B cell (primary cell): ENCODE data around the gene ADD3. TPM values are rescaled to one million over a fixed set of nuclear protein-coding genes. Genes with fewer than 3 reads are reported as not detected.

ENCODE experiments used
- ATAC-seq: fragments of 200-7000 bp; cut with Tn5 transposase; one replicate; pipeline ENCODE4 v1.10.0; 2021; ENCODE audit warnings: low read depth, mild to moderate bottlenecking, moderate number of reproducible peaks, moderate library complexity
- CTCF ChIA-PET: fragments of 350-600 bp; sonication (Branson Sonifier 250); formaldehyde crosslinking; loops from one replicate; lab custom pipeline; 2021; ENCODE audit warnings: antibody characterized with exemption, inconsistent platforms; lab: Charles Lee
- POLR2A ChIA-PET: fragments of 350-600 bp; sonication (Branson Sonifier 250); formaldehyde crosslinking; loops from one replicate; lab custom pipeline; 2021; ENCODE audit warnings: antibody characterized with exemption; lab: Charles Lee
- DNase-seq: peaks from one replicate; pipeline ENCODE4 v3.0.0; 2013
- H2AFZ ChIP-seq: 2 replicates; pipeline ENCODE4 v1.6.1; 2012; ENCODE audit warnings: mild to moderate bottlenecking, low read depth, low read length; ENCODE audit not compliant: insufficient read depth, poor library complexity, severe bottlenecking
- H3K27ac ChIP-seq, 2 donors: 1 replicate in 1 of 2; 2 replicates in 1 of 2; pipeline ENCODE4 v1.5.1; 2012 to 2013; ENCODE audit warnings: low read length in 2 of 2, mild to moderate bottlenecking in 2 of 2, moderate library complexity in 1 of 2
- H3K27me3 ChIP-seq, 4 experiments: fragments of 200-600 bp in 1 of 4; sonication (generic) in 1 of 4; replicated peaks in 1 of 4; 1 replicate in 2 of 4; 2 replicates in 2 of 4; pipeline versions ENCODE4 v1.6.1 to v1.7.0; 2013 to 2016; ENCODE audit warnings: low read length in 3 of 4, mild to moderate bottlenecking in 2 of 4, mixed read lengths in 1 of 4, moderate library complexity in 1 of 4; ENCODE audit not compliant: insufficient read depth in 4 of 4, control insufficient read depth in 3 of 4; ENCODE audit errors: control extremely low read depth in 1 of 4
- H3K36me3 ChIP-seq, 2 experiments: replicated peaks in 1 of 2; 1 replicate in 1 of 2; 2 replicates in 1 of 2; pipeline versions ENCODE4 v1.6.1 to v1.7.1; 2013; ENCODE audit warnings: low read length in 1 of 2; ENCODE audit not compliant: insufficient read depth in 2 of 2, control insufficient read depth in 1 of 2; ENCODE audit errors: control extremely low read depth in 1 of 2, extremely low read depth in 1 of 2
- H3K4me1 ChIP-seq, 2 donors: fragments of 200-600 bp in 1 of 2; sonication (generic) in 1 of 2; 1 replicate in 1 of 2; 2 replicates in 1 of 2; pipeline versions ENCODE4 v1.5.1 to v1.6.1; 2013 to 2017; ENCODE audit warnings: low read length in 2 of 2; ENCODE audit not compliant: control insufficient read depth in 2 of 2, insufficient read depth in 2 of 2
- H3K4me2 ChIP-seq: replicated peaks from 2 replicates; pipeline ENCODE3; 2012; ENCODE audit warnings: mild to moderate bottlenecking, low read depth, low read length; ENCODE audit not compliant: poor library complexity, severe bottlenecking
- H3K4me3 ChIP-seq, 5 experiments: fragments of 200-600 bp in 1 of 5; sonication (generic) in 1 of 5; 1 replicate in 3 of 5; 2 replicates in 2 of 5; pipeline versions ENCODE4 v1.5.1 to v1.7.0; 2011 to 2016; ENCODE audit warnings: low read length in 4 of 5, mild to moderate bottlenecking in 4 of 5, low read depth in 2 of 5, control low read depth in 1 of 5, moderate library complexity in 1 of 5; ENCODE audit not compliant: insufficient read depth in 1 of 5; ENCODE audit errors: control extremely low read depth in 1 of 5, extremely low read depth in 1 of 5
- H3K79me2 ChIP-seq: fragments of 200-600 bp; sonication (generic); one replicate; pipeline ENCODE4 v1.6.0; 2016; ENCODE audit warnings: low read length; ENCODE audit not compliant: control insufficient read depth, insufficient read depth
- H3K9ac ChIP-seq: fragments of 200-600 bp; sonication (generic); 2 replicates; pipeline ENCODE4 v1.6.1; 2017; ENCODE audit warnings: mild to moderate bottlenecking, low read length, moderate library complexity
- H3K9me3 ChIP-seq, 3 donors: one replicate each; pipeline versions ENCODE4 v1.6.1 to v1.7.1; 2013; ENCODE audit warnings: low read length in 2 of 3; ENCODE audit not compliant: control insufficient read depth in 2 of 3, insufficient read depth in 1 of 3; ENCODE audit errors: control extremely low read depth in 1 of 3
- H4K20me1 ChIP-seq: 2 replicates; pipeline ENCODE4 v1.6.0; 2012; ENCODE audit warnings: mild to moderate bottlenecking, low read length; ENCODE audit not compliant: insufficient read depth, control insufficient read depth, poor library complexity, severe bottlenecking
- H3K27ac Mint-ChIP-seq: one replicate; pipeline ENCODE4 v1.8.0; 2021; ENCODE audit warnings: mixed read lengths
- H3K27me3 Mint-ChIP-seq: one replicate; pipeline ENCODE4 v1.8.0; 2021; ENCODE audit warnings: mixed read lengths
- H3K4me1 Mint-ChIP-seq: one replicate; pipeline ENCODE4 v1.8.0; 2021; ENCODE audit warnings: mixed read lengths
- H3K4me3 Mint-ChIP-seq: one replicate; pipeline ENCODE4 v1.8.0; 2021; ENCODE audit warnings: mixed read lengths
- H3K9me3 Mint-ChIP-seq: one replicate; pipeline ENCODE4 v1.8.0; 2022; ENCODE audit warnings: mixed read lengths; ENCODE audit not compliant: insufficient read depth
- CTCF ChIP-seq: fragments of 200-600 bp; IDR thresholded peaks from one replicate; pipeline ENCODE4 v1.8.0; 2022; ENCODE audit warnings: antibody characterized with exemption, mild to moderate bottlenecking
- EZH2 ChIP-seq: IDR thresholded peaks from 2 replicates; pipeline ENCODE4 v1.6.1; 2012; ENCODE audit warnings: borderline replicate concordance, low read depth, mild to moderate bottlenecking, moderate library complexity, low read length; ENCODE audit not compliant: insufficient read depth, poor library complexity, severe bottlenecking
- WGBS: methylation state at CpG from one replicate; pipeline ENCODE4 v1.1.5; 2013; ENCODE audit warnings: missing lambda C conversion rate; ENCODE audit not compliant: insufficient coverage; 5-methylcytosine and 5-hydroxymethylcytosine counted together
- intact Hi-C: fragments of 100-400 bp; cut with micrococcal nuclease; formaldehyde crosslinking; loops from one replicate; pipeline ENCODE4 v1.10.0; 2022
- polyA plus RNA-seq: library from polyadenylated mRNA; depleted of rRNA; stranded (reverse); fragments of >200 nt; gene quantifications from 2 replicates; pipeline ENCODE4 v1.2.3, GENCODE V29; 2012
- total RNA-seq, 2 donors: library from RNA; stranded (reverse); fragments of 120-200 nt in 1 of 2; gene quantifications; 1 replicate in 1 of 2; 2 replicates in 1 of 2; pipeline versions ENCODE4 v1.2.3 to v1.2.4, GENCODE V29; 2013 to 2022

The ADD3 gene
- total and polyA plus RNA-seq, 2 donors (not counting 1 experiment from before 2014, with no cell fraction given) = 156 to 185 TPM

- Histone ChIP-seq H3K4me3 (no peak overlapping the region), H3K4me1 (peaks cover 46 to 48% of the 10 kb centered on the region in 2 donors), H3K27me3 (peaks cover 0 to 45% (median 18%) of the 10 kb centered on the region in 4 experiments), H3K4me2 (peak overlapping the region; percentile 13), H4K20me1 (no peaks in the 10 kb centered on the region), H3K36me3 (no peaks in the 10 kb centered on the region), H3K9ac (no peak overlapping the region), H3K27ac (no peak overlapping the region), H3K79me2 (no peaks in the 10 kb centered on the region), H3K9me3 (peaks cover 0 to 11% (median 2%) of the 10 kb centered on the region in 3 donors), H2AFZ (no peak overlapping the region)
- H3K27ac Mint-ChIP-seq = no peak overlapping the region
- ATAC-seq (no peak), DNase-seq (no peak)
- no peak overlapping the region for H3K4me3 Mint-ChIP-seq
- CTCF ChIA-PET = interaction anchor here (0.8 to 1.0 kb wide), 3 partner anchors 83 to 130 kb away, joined by 3 to 6 read pairs (median 4); no protein-coding TSS in a partner anchor
- peaks cover 48% of the 10 kb centered on the region for H3K4me1 Mint-ChIP-seq
- TF ChIP-seq CTCF = no peak
- no peak for TF ChIP-seq EZH2
- H3K9me3 Mint-ChIP-seq = no peaks in the 10 kb centered on the region
- peaks cover 32% of the 10 kb centered on the region for H3K27me3 Mint-ChIP-seq
- WGBS = 100% methylated on average over 5 of the region's 6 CpGs
- intact Hi-C loops = no loop called here
- POLR2A ChIA-PET = no interaction called here
Observed at GRCh38 chr10:110150981-110151380, 143.2 kb downstream of the ADD3 start.

DNA sequence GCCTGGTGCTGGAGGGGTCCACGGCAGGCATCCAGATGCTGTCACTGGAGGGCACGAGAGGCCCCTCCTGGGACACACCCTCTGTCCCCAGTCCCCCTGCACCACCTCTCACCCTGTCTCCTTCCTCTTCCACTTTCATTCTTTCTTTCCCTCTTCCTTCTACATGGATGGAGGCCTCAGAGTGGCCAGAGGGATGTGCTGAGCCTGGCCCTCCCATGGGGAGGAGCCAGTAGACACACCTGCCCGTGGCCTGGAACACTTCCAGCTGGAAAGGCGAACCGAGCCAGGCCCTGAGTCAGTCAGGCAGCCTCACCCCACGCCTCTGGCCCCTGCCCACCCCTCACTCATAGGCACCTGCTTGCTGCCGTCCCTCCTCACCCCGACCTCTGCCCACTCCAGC is 143.7 kb downstream of the ADD3 start:
- H3K27me3 ChIP-seq = peaks cover 0 to 45% (median 18%) of the 10 kb centered on the region in 4 experiments
- H3K27ac ChIP-seq = no peak overlapping the region
- ATAC-seq = no peak
- no peak overlapping the region for H3K9ac ChIP-seq
- Mint-ChIP-seq H3K4me1 (peaks cover 49% of the 10 kb centered on the region), H3K27ac (no peak overlapping the region), H3K27me3 (peaks cover 31% of the 10 kb centered on the region), H3K4me3 (no peak overlapping the region), H3K9me3 (no peaks in the 10 kb centered on the region)
- DNase-seq = no peak
- peaks cover 51 to 53% of the 10 kb centered on the region in 2 donors for H3K4me1 ChIP-seq
- no peaks in the 10 kb centered on the region for H3K36me3 ChIP-seq
- TF ChIP-seq EZH2 (no peak), CTCF (no peak)
- peaks cover 0 to 11% (median 2%) of the 10 kb centered on the region in 3 donors for H3K9me3 ChIP-seq
- intact Hi-C loops = no loop called here
- peak overlapping the region; percentile 13 for H3K4me2 ChIP-seq
- H3K4me3 ChIP-seq = no peak overlapping the region
- WGBS = 54% methylated on average over 4 of the region's 8 CpGs
- H3K79me2 ChIP-seq = no peaks in the 10 kb centered on the region
- H4K20me1 ChIP-seq = no peaks in the 10 kb centered on the region
- CTCF ChIA-PET = interaction anchor here (0.9 to 1.7 kb wide), 3 partner anchors 57 to 129 kb away, joined by 4 to 6 read pairs (median 5); no protein-coding TSS in a partner anchor
- POLR2A ChIA-PET = no interaction called here
- H2AFZ ChIP-seq = no peak overlapping the region
